T-helper 2 cell (primary cell): ENCODE data around the gene PCNX2.

Source experiments
- DNase-seq, 5 experiments: peaks; one replicate each; pipeline versions ENCODE4 v3.0.0 to v3.0.0-alpha.2; 2012 to 2022
- total RNA-seq, 2 donors: gene quantifications; one replicate each; lab custom pipeline; 2026; lab: John Stamatoyannopoulos, UW

Gene PCNX2
- 92.3 to 94.0 reads per million in 2 donors for total RNA-seq

- DNase-seq: peak; percentile 34 to 77 (median 53)
Observed at GRCh38 chr1:233295237-233295974, at the start of gene PCNX2. TSS of gene PCNX2 (minus strand) at chr1:233295725. CDS start at chr1:233295478, 247 bp downstream.

DNA sequence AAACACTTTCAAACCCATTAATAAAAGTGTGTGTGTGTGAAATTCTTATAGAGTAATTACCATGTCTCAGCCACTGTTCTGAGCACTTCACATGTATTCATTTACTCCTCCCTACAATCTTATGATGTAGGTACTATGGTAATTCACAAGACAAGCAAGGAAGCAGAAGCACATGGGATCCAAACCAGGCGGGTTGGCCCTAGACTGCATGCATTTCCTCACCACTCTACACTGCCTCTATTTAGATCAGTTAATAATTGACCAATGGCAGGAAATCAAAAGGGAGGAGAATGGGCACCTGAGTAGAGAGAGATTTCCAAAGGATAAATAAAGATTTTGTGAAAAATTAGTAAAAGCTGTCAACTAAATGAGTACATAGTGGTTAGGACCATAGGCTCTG, 47.7 kb upstream of the PCNX2 start:
- DNase-seq: no peak

- no peak for DNase-seq
Observed at GRCh38 chr1:233342086-233342485, 46.6 kb upstream of the PCNX2 start.

GRCh38 chr1:233340966-233341516, 45.5 kb upstream of the PCNX2 start:
- no peak for DNase-seq

- no peak for DNase-seq
Observed at GRCh38 chr1:233340031-233340555, 44.6 kb upstream of the PCNX2 start.

- DNase-seq: no peak
Observed at GRCh38 chr1:233338102-233338501, 42.6 kb upstream of the PCNX2 start.

- no peak for DNase-seq
Observed at GRCh38 chr1:233337505-233337904, 42.0 kb upstream of the PCNX2 start.

DNA sequence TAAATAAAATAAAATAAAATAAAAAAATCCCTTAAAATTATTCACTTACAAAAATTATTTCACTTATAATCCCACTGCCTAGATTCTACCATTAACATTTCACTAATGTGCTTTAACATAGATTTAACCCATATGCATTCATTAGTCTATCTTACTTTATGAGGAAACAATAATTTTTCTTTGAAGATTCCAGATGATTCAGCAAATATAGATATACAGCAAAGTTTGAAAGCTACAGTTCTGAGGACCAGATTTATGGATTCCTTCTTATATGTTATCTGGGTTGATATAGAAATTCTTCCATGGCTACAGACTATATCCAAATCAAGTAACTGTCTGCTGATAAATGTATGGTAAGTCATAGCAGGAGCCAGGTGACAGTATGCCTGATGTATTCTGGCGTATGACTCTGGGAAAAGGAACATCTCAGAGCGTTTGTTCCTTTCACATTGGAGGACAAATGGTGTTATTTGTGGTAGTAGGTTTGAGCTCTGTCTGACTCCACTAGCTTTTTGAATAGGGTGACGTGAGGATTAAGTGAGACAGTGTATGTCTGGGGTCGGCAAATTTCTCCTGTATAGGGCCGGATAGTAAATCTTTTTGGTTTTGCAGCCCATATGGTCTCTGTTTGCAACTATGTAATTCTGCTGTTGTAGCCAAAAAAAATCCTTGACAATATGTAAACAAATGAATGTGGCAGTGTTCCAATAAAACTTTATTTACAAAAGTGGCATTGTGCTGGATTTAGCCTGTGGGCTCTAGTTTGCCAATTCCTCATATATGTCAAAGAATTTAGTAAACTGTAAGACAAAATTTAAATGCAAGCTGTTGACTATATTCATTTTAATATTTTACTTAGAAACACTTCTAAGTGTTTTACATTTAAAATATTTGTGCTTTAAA, 41.3 kb upstream of the PCNX2 start:
- DNase-seq: no peak

DNA sequence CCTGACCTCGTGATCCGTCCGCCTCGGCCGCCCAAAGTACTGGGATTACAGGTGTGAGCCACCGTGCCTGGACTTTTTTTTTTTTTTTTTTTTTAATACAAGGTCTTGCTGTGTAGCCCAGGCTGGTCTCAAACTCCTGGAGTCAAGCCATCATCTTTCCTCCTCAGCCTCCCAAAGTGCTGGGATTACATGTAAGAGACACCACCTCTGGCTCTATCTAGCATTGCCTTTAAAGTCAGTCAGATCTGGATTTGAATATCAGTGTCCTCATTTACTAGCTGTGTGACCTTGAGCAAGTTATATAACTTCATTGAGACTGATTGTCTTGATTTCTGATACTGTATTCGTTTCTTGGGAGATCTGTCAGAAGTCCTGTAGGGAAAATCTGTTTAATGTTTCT, 38.6 kb upstream of the PCNX2 start:
- no peak for DNase-seq

DNA sequence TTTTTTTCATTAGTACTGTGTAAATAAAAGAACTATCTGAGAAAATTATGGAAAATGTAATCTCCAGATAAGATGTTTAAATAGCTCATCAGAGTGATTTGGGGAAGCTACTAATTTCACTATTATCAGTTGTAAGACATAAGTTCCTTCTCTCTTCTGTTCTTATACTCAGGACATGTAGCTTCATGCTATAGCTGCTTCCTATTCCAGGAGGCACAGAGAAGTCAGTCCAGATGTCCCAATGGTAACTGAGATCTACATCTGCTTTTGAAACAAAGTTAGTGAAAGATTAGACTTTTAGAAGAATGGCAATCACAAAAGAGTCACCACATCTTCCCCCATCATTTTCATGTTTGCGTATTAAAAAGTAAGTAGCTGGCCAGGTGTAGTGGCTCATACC, 37.6 kb upstream of the PCNX2 start:
- no peak for DNase-seq

- no peak for DNase-seq
Observed at GRCh38 chr1:233331676-233332519, 36.4 kb upstream of the PCNX2 start.

GRCh38 chr1:233328142-233328921, 32.8 kb upstream of the PCNX2 start:
- peak; percentile 4 to 71 (median 10) for DNase-seq

- no peak for DNase-seq
Observed at GRCh38 chr1:233327651-233328141, 32.2 kb upstream of the PCNX2 start, which contains the start of gene MAP3K21. TSS of gene MAP3K21 (plus strand) at chr1:233327724. CDS start at chr1:233328029, 305 bp downstream.

- peak; percentile 74 to 90 (median 79) for DNase-seq
Observed at GRCh38 chr1:233326811-233327650, 31.5 kb upstream of the PCNX2 start.

GRCh38 chr1:233326319-233326718, 30.8 kb upstream of the PCNX2 start:
- no peak for DNase-seq

- DNase-seq: no peak
Observed at GRCh38 chr1:233323718-233324117, 28.2 kb upstream of the PCNX2 start.

DNA sequence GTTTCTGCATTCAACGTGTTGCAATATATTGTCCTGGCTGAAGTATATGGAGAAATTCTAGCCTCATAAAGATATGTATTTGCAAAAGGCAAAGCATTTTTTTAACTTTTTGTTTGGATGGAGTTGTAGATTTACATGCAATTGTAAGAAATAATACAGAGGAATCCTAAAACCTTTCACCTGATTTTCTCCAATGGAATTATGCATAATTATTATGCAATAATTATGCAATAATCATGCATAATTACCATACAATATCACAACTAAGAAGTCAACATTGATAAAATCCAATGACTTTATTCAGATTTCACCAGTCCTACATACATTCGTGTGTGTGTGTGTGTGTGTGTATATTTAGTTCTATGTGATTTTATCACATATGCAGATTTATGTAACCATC, 24.5 kb upstream of the PCNX2 start:
- DNase-seq: no peak

- DNase-seq: no peak
Observed at GRCh38 chr1:233319272-233319671, 23.7 kb upstream of the PCNX2 start.

- DNase-seq: no peak
Observed at GRCh38 chr1:233316473-233316872, 20.9 kb upstream of the PCNX2 start.

DNA sequence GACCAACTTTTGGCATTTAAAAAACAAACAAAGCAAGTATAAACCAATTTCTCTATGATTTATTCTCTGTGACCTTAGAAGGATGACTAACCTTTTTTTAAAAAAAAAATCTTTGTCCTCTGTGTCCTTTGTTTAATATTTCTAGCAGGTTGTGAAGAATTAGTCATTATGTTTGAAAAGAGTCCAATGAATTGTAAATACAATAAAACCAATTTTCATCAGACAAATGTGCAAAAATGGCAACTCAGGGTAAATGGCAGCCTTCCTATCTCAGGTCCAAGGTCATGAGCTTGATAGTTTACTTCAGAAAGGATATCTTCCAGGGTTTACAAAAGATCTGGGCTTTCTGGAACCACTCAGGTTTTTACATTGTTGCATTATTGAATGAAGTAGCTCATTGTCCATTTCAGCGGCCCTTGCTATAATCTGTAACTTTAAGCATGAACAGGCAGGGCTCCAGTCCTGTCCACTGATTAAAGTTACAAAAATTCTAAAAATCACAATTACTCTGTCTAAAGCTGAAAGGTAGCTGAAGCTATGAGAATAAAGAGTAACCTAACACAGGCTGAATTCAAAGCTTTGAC, 20.3 kb upstream of the PCNX2 start:
- no peak for DNase-seq
